Measurements from ENCODE around the gene SV2C.

The SV2C gene

DNA sequence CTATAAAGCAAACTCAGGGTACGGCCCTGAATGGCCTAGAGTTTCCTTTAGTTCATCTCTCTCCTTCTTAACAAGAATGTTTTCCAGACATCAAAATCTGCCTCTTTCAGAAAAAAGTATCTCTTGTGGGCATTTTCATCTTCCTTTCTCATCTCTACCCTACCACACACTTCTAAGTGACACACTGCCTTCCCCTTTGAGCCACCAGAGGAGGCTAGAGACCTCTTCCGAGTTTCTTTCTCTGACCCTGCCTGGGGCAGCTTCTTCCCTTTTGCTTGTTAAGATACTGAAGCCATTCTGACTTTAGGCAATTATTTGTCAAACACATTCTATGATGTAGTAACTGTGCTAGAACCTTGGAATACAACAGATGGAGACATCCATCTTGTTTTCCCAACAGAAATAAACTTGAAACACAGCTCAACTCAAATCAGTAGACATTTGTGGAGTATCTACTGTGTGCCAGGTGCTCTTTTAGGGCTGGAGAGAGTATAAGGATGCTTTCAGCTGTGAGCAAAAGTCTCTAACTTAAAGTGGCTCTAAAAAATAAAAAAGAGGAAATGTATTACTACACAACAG, 8.6 kb upstream of the SV2C start:
- no peaks in the 10 kb centered on the region for H3K79me2 ChIP-seq
- H3K27ac ChIP-seq = no peak overlapping the region
- no peaks in the 10 kb centered on the region for H3K9me3 ChIP-seq (ENCODE audit: control insufficient read depth, low read length)
- no peaks in the 10 kb centered on the region for H3K4me1 ChIP-seq
- no peaks in the 10 kb centered on the region for H3K27me3 ChIP-seq (ENCODE audit: control insufficient read depth, insufficient read depth, low read length)
- TF ChIP-seq, protein P1, sequence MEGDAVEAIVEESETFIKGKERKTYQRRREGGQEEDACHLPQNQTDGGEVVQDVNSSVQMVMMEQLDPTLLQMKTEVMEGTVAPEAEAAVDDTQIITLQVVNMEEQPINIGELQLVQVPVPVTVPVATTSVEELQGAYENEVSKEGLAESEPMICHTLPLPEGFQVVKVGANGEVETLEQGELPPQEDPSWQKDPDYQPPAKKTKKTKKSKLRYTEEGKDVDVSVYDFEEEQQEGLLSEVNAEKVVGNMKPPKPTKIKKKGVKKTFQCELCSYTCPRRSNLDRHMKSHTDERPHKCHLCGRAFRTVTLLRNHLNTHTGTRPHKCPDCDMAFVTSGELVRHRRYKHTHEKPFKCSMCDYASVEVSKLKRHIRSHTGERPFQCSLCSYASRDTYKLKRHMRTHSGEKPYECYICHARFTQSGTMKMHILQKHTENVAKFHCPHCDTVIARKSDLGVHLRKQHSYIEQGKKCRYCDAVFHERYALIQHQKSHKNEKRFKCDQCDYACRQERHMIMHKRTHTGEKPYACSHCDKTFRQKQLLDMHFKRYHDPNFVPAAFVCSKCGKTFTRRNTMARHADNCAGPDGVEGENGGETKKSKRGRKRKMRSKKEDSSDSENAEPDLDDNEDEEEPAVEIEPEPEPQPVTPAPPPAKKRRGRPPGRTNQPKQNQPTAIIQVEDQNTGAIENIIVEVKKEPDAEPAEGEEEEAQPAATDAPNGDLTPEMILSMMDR (IDR thresholded peaks at IDR 0.05) = peak; percentile 43
- H3K9ac ChIP-seq = no peak overlapping the region
- no peak overlapping the region for H3K4me3 ChIP-seq (ENCODE audit: low read depth, low read length)
- H2AFZ ChIP-seq = no peak overlapping the region
- H3K36me3 ChIP-seq (ENCODE audit: control insufficient read depth, insufficient read depth, low read length) = no peaks in the 10 kb centered on the region
- H3K4me2 ChIP-seq (ENCODE audit: low read length) = no peak overlapping the region

GRCh38 chr5:76081811-76082771, 1.1 kb upstream of the SV2C start:
- Histone ChIP-seq H3K36me3 (ENCODE audit: control insufficient read depth, insufficient read depth, low read length) (no peaks in the 10 kb centered on the region), H3K27ac (no peak overlapping the region), H3K79me2 (no peaks in the 10 kb centered on the region), H3K27me3 (ENCODE audit: control insufficient read depth, insufficient read depth, low read length) (no peaks in the 10 kb centered on the region), H3K4me1 (no peaks in the 10 kb centered on the region), H3K4me2 (ENCODE audit: low read length) (peak overlapping the region; percentile 44), H3K9ac (no peak overlapping the region), H3K9me3 (ENCODE audit: control insufficient read depth, low read length) (no peaks in the 10 kb centered on the region), H2AFZ (no peak overlapping the region), H3K4me3 (ENCODE audit: low read depth, low read length) (no peak overlapping the region)
- TF ChIP-seq, protein P1 (IDR thresholded peaks at IDR 0.05) = no peak

DNA sequence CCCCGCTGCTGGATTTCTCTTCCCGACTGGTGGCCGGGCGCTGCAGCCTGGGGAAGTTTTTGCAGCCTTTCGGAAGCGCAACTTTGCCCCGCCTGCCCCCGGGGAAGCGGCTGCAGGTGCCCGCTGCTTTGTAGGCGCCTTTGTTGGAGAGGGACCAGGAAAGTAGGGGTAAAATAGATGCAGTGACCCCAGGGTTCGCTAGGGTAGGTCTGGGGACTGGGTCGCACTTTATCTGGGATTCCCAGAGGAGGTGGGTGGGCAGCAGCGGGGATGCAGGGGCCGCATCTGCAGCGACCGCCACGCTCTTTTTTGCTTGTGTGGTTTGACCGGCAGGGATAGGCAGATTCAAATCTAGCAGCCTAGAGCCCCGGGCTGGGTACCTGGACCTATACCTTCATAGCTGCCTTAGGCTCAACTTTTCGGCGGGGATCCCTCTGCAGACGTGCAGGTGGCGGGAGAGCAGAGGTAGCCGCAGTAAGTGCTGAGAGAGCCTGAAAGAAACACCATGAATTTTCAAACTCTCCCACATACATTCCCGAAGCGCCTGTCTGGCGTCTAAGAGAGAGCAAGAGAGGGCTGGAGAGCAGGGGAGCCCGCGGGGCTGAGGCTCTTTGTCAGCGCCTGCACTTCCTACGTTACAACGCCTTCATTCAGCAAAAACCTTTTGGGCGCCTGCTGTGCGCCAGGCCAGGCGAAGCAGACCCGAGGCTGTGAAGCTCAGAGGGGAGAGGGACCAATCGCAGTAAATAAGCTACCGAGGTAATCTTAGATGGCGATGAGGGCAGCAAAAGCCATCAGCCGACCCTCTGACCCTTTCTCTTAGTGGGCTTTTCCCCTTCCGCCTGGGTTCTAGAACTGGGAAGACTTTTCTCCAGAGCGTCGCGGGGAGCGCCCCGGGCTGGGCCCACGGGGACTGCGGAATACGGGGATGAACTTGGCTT, 642 bp downstream of the SV2C start:
- Histone ChIP-seq H3K4me3 (ENCODE audit: low read depth, low read length) (no peak overlapping the region), H3K27ac (no peak overlapping the region), H3K4me1 (no peaks in the 10 kb centered on the region), H3K27me3 (ENCODE audit: control insufficient read depth, insufficient read depth, low read length) (no peaks in the 10 kb centered on the region), H3K36me3 (ENCODE audit: control insufficient read depth, insufficient read depth, low read length) (no peaks in the 10 kb centered on the region), H3K79me2 (no peaks in the 10 kb centered on the region), H3K9me3 (ENCODE audit: control insufficient read depth, low read length) (no peaks in the 10 kb centered on the region), H3K9ac (no peak overlapping the region), H3K4me2 (ENCODE audit: low read length) (peak overlapping the region; percentile 44), H2AFZ (peak overlapping the region; percentile 56)
- TF ChIP-seq, protein P1 (IDR thresholded peaks at IDR 0.05) = no peak

- Histone ChIP-seq H3K79me2 (no peaks in the 10 kb centered on the region), H3K27ac (no peak overlapping the region), H3K27me3 (ENCODE audit: control insufficient read depth, insufficient read depth, low read length) (no peaks in the 10 kb centered on the region), H2AFZ (no peak overlapping the region), H3K9me3 (ENCODE audit: control insufficient read depth, low read length) (no peaks in the 10 kb centered on the region), H3K4me1 (no peaks in the 10 kb centered on the region), H3K4me2 (ENCODE audit: low read length) (no peak overlapping the region), H3K4me3 (ENCODE audit: low read depth, low read length) (no peak overlapping the region), H3K36me3 (ENCODE audit: control insufficient read depth, insufficient read depth, low read length) (no peaks in the 10 kb centered on the region), H3K9ac (no peak overlapping the region)
- TF ChIP-seq, protein P1 (IDR thresholded peaks at IDR 0.05) = no peak
Measured at GRCh38 chr5:76084496-76085242, 1.5 kb downstream of the SV2C start.
